Neuronal stem cell (in vitro differentiated cells): ENCODE measurements around the gene GCLM.
"Not testable (repeated sequence)": the region's sequence is repeated elsewhere in the genome, so short reads cannot be mapped to it uniquely, and the experiment has no call there.

Experiments used
- DNase-seq: peaks from one replicate; pipeline ENCODE4 v3.0.0-alpha.2; 2013; ENCODE audit warnings: low spot score
- H2AFZ ChIP-seq: one replicate; pipeline ENCODE4 v1.6.1; 2013; ENCODE audit warnings: mild to moderate bottlenecking, low read length, inconsistent platforms
- H2AK5ac ChIP-seq: 2 replicates; pipeline ENCODE4 v1.6.1; 2013; ENCODE audit warnings: low read depth, mild to moderate bottlenecking, inconsistent platforms, low read length, moderate library complexity, mixed read lengths
- H2BK120ac ChIP-seq: 2 replicates; pipeline ENCODE4 v1.6.1; 2013; ENCODE audit warnings: low read depth, mild to moderate bottlenecking, inconsistent platforms, low read length, moderate library complexity, mixed read lengths
- H2BK12ac ChIP-seq: one replicate; pipeline ENCODE4 v1.6.1; 2013; ENCODE audit warnings: low read length, inconsistent platforms
- H2BK15ac ChIP-seq: 2 replicates; pipeline ENCODE4 v1.6.1; 2013; ENCODE audit warnings: mild to moderate bottlenecking, low read length, inconsistent platforms, mixed read lengths
- H2BK5ac ChIP-seq: one replicate; pipeline ENCODE4 v1.6.1; 2013; ENCODE audit warnings: inconsistent platforms, mild to moderate bottlenecking, low read length, moderate library complexity
- H3K14ac ChIP-seq: one replicate; pipeline ENCODE4 v1.6.1; 2013; ENCODE audit warnings: low read length, inconsistent platforms
- H3K18ac ChIP-seq: 2 replicates; pipeline ENCODE4 v1.6.1; 2013; ENCODE audit warnings: low read length, inconsistent platforms
- H3K23ac ChIP-seq: 2 replicates; pipeline ENCODE4 v1.6.1; 2013; ENCODE audit warnings: low read depth, mild to moderate bottlenecking, mixed read lengths, low read length, inconsistent platforms; ENCODE audit not compliant: poor library complexity
- H3K27ac ChIP-seq: replicated peaks from 3 replicates; pipeline ENCODE4 v1.5.1; 2013; ENCODE audit warnings: low read length, inconsistent platforms
- H3K27me3 ChIP-seq, 3 experiments: 2 replicates each; pipeline ENCODE4 v1.6.1; 2013; ENCODE audit warnings: low read length in 3 of 3, mild to moderate bottlenecking in 2 of 3, inconsistent platforms in 1 of 3, low read depth in 1 of 3, mixed read lengths in 1 of 3, moderate library complexity in 1 of 3; ENCODE audit not compliant: control insufficient read depth in 3 of 3, insufficient read depth in 3 of 3
- H3K36me3 ChIP-seq, 2 donors: replicated peaks in 1 of 2; 2 replicates each; pipeline ENCODE4 v1.6.1; 2013; ENCODE audit warnings: low read length in 2 of 2; ENCODE audit not compliant: control insufficient read depth in 2 of 2, insufficient read depth in 2 of 2
- H3K4ac ChIP-seq: 2 replicates; pipeline ENCODE4 v1.6.1; 2013; ENCODE audit warnings: inconsistent platforms, mild to moderate bottlenecking, low read length, moderate library complexity
- H3K4me1 ChIP-seq, 2 donors: 1 replicate in 1 of 2; 2 replicates in 1 of 2; pipeline ENCODE4 v1.6.1; 2013; ENCODE audit warnings: low read length in 2 of 2, low read depth in 1 of 2; ENCODE audit not compliant: control insufficient read depth in 2 of 2, insufficient read depth in 1 of 2
- H3K4me2 ChIP-seq: one replicate; pipeline ENCODE4 v1.6.1; 2013; ENCODE audit warnings: mild to moderate bottlenecking, low read length, inconsistent platforms; ENCODE audit not compliant: insufficient read depth, poor library complexity, severe bottlenecking
- H3K4me3 ChIP-seq, 2 donors: 2 replicates each; pipeline ENCODE4 v1.5.1; 2013; ENCODE audit warnings: low read length in 2 of 2, mild to moderate bottlenecking in 2 of 2, inconsistent platforms in 1 of 2, moderate library complexity in 1 of 2
- H3K79me1 ChIP-seq: one replicate; pipeline ENCODE4 v1.6.1; 2013; ENCODE audit warnings: low read depth, mild to moderate bottlenecking, inconsistent platforms, low read length, moderate library complexity
- H3K9ac ChIP-seq: one replicate; pipeline ENCODE4 v1.6.1; 2013; ENCODE audit warnings: mild to moderate bottlenecking, low read depth, low read length, inconsistent platforms; ENCODE audit not compliant: poor library complexity
- H3K9me3 ChIP-seq, 2 donors: replicated peaks in 1 of 2; 2 replicates each; pipeline versions ENCODE3 to v1.6.1; 2013; ENCODE audit warnings: low read length in 2 of 2, mild to moderate bottlenecking in 2 of 2, inconsistent platforms in 1 of 2, low read depth in 1 of 2, mixed read lengths in 1 of 2, moderate library complexity in 1 of 2; ENCODE audit not compliant: control insufficient read depth in 2 of 2, insufficient read depth in 1 of 2
- H4K8ac ChIP-seq: one replicate; pipeline ENCODE4 v1.6.1; 2013; ENCODE audit warnings: low read depth, mild to moderate bottlenecking, inconsistent platforms, low read length, moderate library complexity
- H4K91ac ChIP-seq: one replicate; pipeline ENCODE4 v1.6.1; 2013; ENCODE audit warnings: low read length, low read depth, mild to moderate bottlenecking, inconsistent platforms; ENCODE audit not compliant: poor library complexity
- WGBS, 2 donors: extraction: QIAGEN DNeasy Blood & Tissue Kit; methylation state at CpG; one replicate each; pipeline ENCODE4 v1.1.7; 2013; ENCODE audit warnings: missing lambda C conversion rate in 2 of 2, mixed read lengths in 1 of 2; ENCODE audit not compliant: insufficient read length in 2 of 2, insufficient replicate concordance in 1 of 2; ENCODE audit errors: extremely low coverage in 2 of 2; 5-methylcytosine and 5-hydroxymethylcytosine counted together

The GCLM gene

GRCh38 chr1:93955765-93956164 lies 46.5 kb upstream of the GCLM start:
- H2AK5ac ChIP-seq = no peak overlapping the region
- H3K23ac ChIP-seq = no peak overlapping the region
- no peak overlapping the region for H3K4me3 ChIP-seq
- no peak overlapping the region for H2BK15ac ChIP-seq
- no CpG with 5 or more reads among the region's 1 CpG for WGBS, 2 donors
- H3K27me3 ChIP-seq = peaks cover 0 to 4% (median 0%) of the 10 kb centered on the region in 3 experiments
- no peak overlapping the region for H2AFZ ChIP-seq
- H3K4me2 ChIP-seq = no peak overlapping the region
- no peak overlapping the region for H3K27ac ChIP-seq
- no peaks in the 10 kb centered on the region for H3K79me1 ChIP-seq
- H4K8ac ChIP-seq = no peak overlapping the region
- no peak overlapping the region for H3K14ac ChIP-seq
- H2BK12ac ChIP-seq = no peak overlapping the region
- no peak for DNase-seq
- H3K36me3 ChIP-seq = no peaks in the 10 kb centered on the region
- H2BK5ac ChIP-seq = no peak overlapping the region
- peaks cover 7 to 8% of the 10 kb centered on the region in 2 donors for H3K9me3 ChIP-seq
- H2BK120ac ChIP-seq = no peak overlapping the region
- H3K4me1 ChIP-seq = no peaks in the 10 kb centered on the region
- no peak overlapping the region for H3K4ac ChIP-seq
- no peak overlapping the region for H3K18ac ChIP-seq
- H3K9ac ChIP-seq = no peak overlapping the region
- H4K91ac ChIP-seq = no peak overlapping the region

- H3K18ac ChIP-seq, H3K9ac ChIP-seq, H2BK15ac ChIP-seq, H3K79me1 ChIP-seq, H3K4me3 ChIP-seq, DNase-seq, H4K91ac ChIP-seq, H3K27me3 ChIP-seq, H4K8ac ChIP-seq, H3K4me1 ChIP-seq, H3K14ac ChIP-seq, H2BK12ac ChIP-seq, H3K9me3 ChIP-seq, H3K4ac ChIP-seq, H2BK120ac ChIP-seq, H2AFZ ChIP-seq, H2AK5ac ChIP-seq, H3K23ac ChIP-seq, H2BK5ac ChIP-seq, H3K4me2 ChIP-seq, H3K27ac ChIP-seq, H3K36me3 ChIP-seq: not testable (repeated sequence)
- WGBS, 2 donors = no CpG with 5 or more reads among the region's 2 CpGs
Observed at GRCh38 chr1:93947002-93947686, 37.9 kb upstream of the GCLM start.

GRCh38 chr1:93938461-93939145 lies 29.4 kb upstream of the GCLM start:
- H3K18ac ChIP-seq = no peak overlapping the region
- H3K4me2 ChIP-seq = no peak overlapping the region
- DNase-seq = no peak
- no peak overlapping the region for H3K4me3 ChIP-seq
- no peak overlapping the region for H3K4ac ChIP-seq
- no peak overlapping the region for H2BK12ac ChIP-seq
- H4K8ac ChIP-seq = no peak overlapping the region
- H3K9me3 ChIP-seq = no peaks in the 10 kb centered on the region
- no peak overlapping the region for H3K14ac ChIP-seq
- no peak overlapping the region for H3K23ac ChIP-seq
- no peak overlapping the region for H2BK5ac ChIP-seq
- no peak overlapping the region for H2AFZ ChIP-seq
- H4K91ac ChIP-seq = no peak overlapping the region
- H2BK15ac ChIP-seq = no peak overlapping the region
- no peak overlapping the region for H2AK5ac ChIP-seq
- no peaks in the 10 kb centered on the region for H3K27me3 ChIP-seq
- WGBS, 2 donors = no CpG with 5 or more reads among the region's 1 CpG
- H3K36me3 ChIP-seq = no peaks in the 10 kb centered on the region
- H3K9ac ChIP-seq = no peak overlapping the region
- H3K79me1 ChIP-seq = no peaks in the 10 kb centered on the region
- no peak overlapping the region for H2BK120ac ChIP-seq
- H3K27ac ChIP-seq = no peak overlapping the region
- H3K4me1 ChIP-seq = no peaks in the 10 kb centered on the region

- H3K4me3 ChIP-seq = no peak overlapping the region
- no peak for DNase-seq
- no peak overlapping the region for H2AFZ ChIP-seq
- H3K4ac ChIP-seq = no peak overlapping the region
- H4K91ac ChIP-seq = no peak overlapping the region
- no peak overlapping the region for H3K18ac ChIP-seq
- no peak overlapping the region for H4K8ac ChIP-seq
- no peak overlapping the region for H2BK12ac ChIP-seq
- H3K36me3 ChIP-seq = no peaks in the 10 kb centered on the region
- no peak overlapping the region for H3K14ac ChIP-seq
- H3K27me3 ChIP-seq = no peaks in the 10 kb centered on the region
- H3K23ac ChIP-seq = no peak overlapping the region
- H3K9ac ChIP-seq = no peak overlapping the region
- no peak overlapping the region for H2BK120ac ChIP-seq
- WGBS, 2 donors = no CpG with 5 or more reads among the region's 1 CpG
- H2AK5ac ChIP-seq = no peak overlapping the region
- no peaks in the 10 kb centered on the region for H3K79me1 ChIP-seq
- no peak overlapping the region for H3K4me2 ChIP-seq
- no peak overlapping the region for H2BK5ac ChIP-seq
- no peak overlapping the region for H3K27ac ChIP-seq
- no peak overlapping the region for H2BK15ac ChIP-seq
- H3K9me3 ChIP-seq = no peaks in the 10 kb centered on the region
- no peaks in the 10 kb centered on the region for H3K4me1 ChIP-seq
Observed at GRCh38 chr1:93937997-93938396, 28.8 kb upstream of the GCLM start.
